HG02885 (cell line): Measurements from ENCODE around the gene MCOLN1.

Source experiments
- ATAC-seq: cut with Tn5 transposase; IDR thresholded peaks from one replicate; pipeline ENCODE4 v1.9.1; 2021; ENCODE audit warnings: mild to moderate bottlenecking; ENCODE audit not compliant: unreplicated experiment, poor library complexity

The MCOLN1 gene

DNA sequence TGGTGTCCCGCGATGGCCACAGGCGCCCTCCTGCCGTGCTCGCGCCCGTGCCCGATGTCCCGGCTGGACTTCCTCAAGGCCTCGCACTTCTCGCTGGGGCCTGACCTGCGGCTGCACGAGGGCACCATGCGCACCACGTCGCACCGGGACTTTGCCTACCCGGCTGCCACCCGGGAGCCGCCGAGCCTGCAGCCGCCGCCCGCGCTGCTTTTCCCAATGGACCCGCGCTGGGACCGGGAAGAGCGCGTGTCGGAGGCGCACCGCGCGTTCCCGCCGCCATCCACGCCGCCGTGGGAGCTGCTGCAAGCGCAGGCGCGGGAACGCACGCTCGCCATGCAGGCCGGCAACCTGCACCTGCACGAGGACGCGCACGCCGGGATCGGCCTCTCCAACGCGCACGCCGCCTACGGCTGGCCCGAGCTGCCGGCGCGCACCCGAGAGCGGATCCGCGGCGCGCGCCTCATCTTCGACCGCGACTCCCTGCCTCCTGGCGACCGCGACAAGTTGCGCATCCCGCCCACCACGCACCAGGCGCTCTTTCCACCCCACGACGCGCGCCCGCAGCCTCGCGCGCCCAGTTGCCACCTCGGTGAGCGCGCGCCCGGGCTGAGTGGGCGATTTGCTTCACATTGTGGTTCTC lies 21.5 kb upstream of the MCOLN1 start:
- no peak for ATAC-seq

DNA sequence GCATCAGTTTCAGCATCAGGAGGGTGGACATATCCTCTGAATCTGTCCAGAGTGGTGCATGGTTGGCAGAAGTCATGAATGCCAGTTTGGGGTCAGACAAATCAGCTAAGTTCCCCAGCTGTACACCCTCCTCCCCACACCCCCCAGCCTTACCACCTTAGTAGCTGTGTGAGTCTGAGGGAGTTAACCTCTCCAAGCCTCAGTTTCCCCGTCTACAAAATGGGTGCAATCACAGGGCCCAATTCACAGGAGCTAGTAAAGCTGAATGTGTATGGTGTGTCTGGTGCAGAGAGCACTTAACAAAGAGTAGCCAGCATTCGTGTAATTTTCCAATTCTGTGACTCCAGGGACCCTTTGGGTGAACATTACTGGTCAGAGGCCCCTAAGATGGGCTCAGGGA lies 19.9 kb upstream of the MCOLN1 start:
- no peak for ATAC-seq

DNA sequence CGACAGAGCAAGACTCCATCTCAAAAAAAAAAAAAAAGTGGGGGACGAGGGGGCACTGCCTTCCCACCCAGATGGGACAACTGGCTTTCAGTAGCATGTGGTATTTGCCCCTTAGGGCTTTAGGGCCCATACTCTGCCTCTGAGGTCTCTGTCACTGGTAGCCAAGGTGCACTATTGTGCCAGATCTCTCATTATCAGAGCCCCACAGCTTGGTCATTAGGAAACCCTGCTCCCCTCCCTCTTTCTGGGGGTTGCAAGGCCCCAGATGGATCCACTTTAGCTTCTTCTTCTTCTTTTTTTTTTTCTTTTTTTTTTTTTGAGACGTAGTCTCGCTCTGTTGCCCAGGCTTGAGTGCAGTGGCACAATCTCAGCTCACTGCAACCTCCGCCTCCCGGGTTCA lies 17.7 kb upstream of the MCOLN1 start:
- ATAC-seq, result no peak

DNA sequence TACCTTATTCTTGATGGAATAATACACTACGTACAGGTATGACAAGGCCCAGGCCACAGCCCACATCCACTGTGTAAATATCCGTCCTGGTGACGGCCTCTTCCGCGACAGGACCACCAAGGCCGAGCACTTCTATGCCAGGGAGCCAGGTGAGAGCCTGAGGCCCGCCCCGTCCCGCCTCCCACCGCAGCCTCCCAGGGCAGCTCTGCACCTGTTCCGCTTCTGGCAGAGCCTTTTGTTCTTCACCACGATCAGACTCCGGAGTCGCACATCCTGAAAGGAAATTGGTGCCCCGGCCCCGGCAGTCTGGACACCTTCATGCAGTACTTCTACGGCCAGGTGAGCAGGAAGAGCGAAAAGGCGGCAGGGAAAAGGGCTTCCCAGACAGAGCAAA lies 17.1 kb upstream of the MCOLN1 start:
- no peak for ATAC-seq

DNA sequence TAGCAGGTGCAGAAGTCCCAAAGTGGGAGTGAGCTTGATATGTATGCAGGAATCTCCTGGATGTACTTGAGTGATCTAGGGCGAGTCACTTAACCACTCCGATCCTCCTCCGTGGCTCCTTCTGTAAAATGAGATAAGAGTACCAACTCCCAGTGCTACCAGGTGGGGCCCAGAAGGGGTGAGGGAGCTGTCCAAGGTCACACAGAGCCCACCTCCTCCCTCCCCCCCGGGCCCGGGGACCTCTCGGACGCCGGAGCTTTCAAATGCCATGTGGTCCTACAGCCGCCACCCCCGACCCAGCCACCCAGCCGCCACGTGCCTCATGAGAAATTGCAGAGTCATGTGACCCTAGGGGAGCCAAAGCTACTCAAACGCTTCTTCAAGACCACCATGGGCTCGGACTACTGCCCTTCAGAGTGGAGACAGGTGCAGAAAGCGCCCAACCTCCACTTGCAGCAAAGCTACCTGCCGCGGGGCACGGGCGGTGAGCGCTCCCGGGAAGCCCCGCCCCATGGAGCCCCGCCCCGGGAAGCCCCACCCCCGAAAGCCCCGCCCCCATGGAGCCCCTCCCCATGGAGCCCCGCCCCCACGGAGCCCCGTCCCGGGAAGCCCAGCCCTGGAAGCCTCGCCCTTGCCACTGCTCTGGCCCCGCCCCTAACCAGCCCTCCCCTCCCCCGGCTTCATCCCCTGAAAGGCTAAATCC lies 16.6 kb upstream of the MCOLN1 start:
- no peak for ATAC-seq

DNA sequence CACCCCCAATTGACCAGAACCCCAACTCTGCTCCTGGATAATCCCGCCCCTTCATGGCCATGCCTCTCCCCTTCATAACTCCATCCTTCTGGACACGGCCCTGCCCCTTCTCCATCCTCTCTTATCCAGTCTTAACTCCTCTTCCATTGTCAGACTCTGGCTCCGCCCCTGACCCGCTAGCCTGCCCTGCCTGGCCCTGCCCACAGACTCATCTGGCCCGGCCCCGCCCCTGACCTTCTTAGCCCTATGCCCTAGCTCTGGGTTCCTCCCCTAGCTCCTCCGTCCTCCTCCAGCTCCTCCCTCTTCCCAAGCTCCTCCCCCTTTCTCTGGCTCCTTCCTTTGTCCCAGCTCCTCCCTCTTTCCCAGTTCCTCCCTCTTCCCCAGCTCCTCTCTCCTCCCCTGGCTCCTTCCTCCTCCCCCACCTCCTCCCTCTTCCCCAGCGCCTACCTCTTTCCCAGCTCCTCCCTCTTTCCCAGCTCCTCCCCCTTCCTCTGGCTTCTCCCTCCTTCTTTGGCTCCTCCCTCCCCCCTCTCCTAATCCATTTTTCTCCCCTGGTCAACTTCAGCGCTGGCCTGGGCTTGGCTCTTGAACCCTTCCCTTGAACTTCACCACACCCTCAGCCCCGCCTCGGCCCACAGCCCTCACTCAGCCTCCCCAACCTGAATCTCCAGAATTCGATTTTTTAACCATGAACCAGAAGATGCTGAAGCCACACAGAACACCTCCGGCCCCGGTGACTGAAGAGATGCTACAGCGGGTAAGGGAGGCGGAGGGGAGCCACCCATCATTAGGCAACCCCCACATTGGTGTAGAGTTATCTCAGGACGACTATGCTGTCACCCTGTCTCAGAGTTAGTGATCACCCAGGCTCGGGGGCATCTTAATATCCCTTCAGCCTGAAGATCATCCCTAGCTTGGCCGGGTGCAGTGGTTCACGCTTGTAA lies 15.8 kb upstream of the MCOLN1 start:
- no peak for ATAC-seq

DNA sequence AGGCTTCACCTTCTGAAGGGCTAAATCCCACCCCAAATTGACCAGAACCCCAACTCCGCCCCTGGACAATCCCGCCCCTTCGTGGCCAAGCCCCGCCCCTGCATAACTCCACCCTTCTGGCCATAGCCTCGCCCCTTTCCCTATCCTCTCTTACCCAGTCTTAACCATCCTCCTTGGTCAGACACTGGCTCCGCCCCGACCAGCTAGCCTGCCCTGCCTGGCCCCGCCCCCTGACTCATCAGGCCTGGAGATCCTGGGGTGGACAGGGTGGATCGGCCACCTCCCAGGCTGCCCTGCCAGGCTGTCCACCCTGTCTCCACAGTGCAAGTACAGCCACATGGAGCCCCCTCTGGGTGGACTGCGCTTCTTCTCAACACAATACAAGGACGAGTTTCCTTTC lies 14.5 kb upstream of the MCOLN1 start:
- no peak for ATAC-seq

DNA sequence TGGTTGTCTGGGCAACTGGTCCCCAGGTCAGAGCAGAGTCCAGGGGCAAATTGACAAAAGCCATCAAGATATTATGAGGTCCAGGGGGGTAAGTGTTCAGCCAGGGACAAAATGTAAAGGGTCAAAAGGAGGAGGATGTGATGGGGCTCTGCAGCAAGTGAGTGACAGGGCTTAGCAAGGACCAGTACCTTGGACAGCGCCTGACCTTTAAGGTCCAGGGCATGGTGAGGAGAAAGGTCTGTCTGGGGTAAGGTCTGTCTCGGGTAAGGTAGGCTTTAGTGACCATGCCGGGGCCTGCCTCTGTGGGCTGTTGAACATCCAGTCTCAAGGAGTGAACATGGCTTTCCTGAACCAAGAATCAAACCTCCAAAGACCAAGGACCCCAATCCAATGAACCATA lies 12.8 kb upstream of the MCOLN1 start:
- ATAC-seq, result no peak

DNA sequence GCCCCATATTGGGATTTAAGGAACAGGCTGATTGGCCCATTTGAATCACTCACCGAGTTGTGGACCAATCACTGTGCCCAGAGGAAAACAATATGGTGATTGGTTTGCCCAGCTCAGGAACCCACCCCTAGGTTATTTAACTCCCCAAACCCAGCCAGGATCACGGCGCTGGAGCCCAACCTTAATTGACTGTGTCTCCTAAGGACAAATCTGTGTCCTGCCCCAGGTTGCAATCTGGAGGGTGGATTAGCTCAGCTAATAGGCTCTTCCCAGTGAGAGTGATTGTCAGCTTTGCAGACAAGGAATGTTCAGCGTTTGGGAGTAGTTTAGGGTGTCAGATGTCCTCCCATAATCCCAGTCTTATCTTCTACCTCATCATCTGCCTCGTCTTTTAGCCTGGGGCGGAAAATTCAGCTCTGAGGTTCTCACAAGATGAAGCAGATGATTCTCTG lies 10.0 kb upstream of the MCOLN1 start:
- no peak for ATAC-seq

DNA sequence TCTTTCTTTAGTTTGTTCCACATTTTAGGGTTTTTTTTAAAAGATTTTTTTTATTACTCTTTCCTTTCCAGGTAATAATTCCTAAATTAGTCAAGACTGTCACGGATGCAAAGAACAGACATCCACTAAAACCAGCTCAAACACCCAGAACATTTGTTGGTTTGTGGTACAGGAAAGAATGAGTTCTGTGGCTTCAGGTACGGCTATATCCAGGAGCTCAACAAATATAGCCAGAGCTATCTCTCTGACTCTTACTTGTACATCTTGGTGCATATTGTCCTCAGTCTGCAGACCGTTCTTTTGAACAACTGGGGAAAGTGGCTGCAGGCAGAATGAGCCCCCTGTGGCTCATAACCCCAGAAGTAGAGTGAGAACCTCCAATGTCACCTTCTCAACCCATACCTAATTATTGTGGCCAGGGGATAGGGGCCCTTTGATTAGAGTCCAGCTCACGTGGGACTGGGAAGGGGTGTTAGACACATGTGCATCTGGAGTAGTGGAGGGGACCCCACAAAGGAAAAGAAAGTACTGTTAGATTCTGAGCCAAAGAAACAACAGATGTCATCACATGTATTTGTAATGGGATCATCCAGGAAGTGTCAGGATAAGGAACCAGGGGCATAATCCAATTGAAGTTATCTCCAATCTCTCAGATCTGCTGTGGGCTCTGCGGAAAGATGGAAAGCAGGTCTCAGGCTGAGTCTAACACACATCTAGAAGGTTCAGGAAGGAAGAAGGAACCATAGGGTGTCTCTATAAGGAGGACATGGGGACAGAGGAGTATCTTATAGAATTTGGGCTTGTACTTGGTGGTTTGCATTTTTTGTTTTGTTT lies 8.4 kb upstream of the MCOLN1 start:
- ATAC-seq, result no peak

DNA sequence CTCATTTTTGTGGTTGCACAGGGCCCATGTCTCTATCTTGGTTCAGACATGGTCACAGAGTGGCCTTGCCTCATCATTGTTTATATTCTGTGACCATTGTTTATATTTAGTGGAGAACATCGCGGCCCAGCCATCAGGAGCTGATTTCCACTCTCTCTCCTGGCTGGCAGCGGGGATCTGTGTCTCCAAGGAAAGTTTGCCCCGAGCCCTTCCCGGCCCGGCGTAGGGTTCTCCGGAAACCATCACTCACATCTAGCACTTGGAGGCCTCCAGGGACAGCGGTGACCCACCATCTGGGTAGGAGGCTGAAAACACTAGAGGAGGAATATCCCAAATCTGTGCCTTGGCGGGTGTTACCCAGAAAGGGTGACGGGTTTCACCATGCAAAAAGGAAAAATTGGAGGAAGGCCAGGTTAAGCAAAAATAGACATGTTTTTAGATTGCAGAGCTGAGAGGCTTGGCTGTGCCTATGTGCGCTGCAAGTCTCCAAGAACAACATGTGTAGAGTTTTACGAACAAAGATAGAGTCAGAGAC lies 7.2 kb upstream of the MCOLN1 start:
- ATAC-seq, result no peak

DNA sequence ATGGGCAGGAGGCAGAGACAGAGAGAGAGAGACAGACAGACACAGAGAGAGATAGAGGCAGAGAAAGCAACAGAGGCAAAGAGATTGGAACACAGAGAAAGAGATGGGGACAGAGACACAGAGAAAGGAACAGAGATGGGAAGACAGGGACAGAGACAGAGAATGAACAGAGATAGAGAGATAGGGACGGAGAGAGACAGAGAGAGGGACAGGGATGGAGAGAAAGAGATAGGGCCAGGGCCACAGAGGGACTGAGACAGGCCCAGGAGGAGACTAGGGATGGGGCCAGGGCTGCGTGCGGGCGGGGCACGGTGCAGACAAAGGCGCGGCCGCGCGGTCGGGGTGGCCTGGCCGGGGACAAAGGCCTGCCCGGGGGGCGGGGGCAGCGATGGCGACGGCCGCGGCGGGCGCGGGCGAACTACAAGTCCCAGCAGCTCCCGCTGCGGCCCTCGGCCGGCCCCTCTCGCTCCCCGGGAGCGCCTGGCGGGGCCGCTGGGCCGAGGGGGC lies 6.7 kb upstream of the MCOLN1 start, which contains the start of gene ZNF358:
Gene ZNF358 (plus strand): TSS at position 459 of the 507 bp plus-strand sequence. CDS start 3,140 bp downstream, outside the sequence.
- ATAC-seq, result no peak

DNA sequence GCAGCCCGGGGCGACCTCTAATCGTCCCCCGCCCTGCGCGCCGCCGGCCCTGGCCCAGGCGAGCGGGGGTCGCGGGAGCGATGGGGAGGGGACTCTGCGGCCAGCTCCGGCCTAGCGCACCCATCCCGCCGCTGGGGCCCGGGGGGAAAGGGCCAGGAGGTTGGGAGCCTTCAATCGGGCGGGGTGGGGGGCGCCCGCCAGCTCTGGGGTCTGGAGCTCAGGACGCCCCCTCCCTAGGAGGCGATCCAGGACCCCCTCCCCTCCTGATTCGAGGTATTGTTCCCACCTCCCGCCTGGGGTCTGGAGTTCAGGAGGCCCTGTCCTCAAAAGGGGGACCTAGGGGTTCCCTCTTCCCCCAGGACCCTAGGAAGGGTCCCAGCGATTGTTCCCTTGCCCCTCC lies 6.1 kb upstream of the MCOLN1 start:
- ATAC-seq, result no peak

DNA sequence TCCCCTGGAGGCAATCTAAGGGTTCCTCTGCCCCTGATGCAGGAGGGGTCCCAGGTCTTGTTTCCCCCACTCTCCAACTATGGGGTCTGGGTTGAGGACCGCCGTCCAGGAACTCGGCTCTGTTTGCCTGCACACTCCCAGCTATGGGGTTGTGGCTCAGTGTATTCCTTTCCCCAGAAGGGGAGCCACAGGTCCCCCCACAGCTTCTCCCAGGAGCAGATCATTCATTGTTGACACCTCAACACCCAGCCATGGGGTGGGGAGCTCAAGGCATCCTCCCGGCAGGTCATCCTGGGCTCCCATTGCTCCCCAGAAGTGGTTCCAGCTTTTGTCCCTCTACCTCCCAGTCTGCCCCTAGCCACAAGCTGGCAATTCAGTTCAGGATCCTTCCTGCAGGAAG lies 5.5 kb upstream of the MCOLN1 start:
- ATAC-seq, result no peak

DNA sequence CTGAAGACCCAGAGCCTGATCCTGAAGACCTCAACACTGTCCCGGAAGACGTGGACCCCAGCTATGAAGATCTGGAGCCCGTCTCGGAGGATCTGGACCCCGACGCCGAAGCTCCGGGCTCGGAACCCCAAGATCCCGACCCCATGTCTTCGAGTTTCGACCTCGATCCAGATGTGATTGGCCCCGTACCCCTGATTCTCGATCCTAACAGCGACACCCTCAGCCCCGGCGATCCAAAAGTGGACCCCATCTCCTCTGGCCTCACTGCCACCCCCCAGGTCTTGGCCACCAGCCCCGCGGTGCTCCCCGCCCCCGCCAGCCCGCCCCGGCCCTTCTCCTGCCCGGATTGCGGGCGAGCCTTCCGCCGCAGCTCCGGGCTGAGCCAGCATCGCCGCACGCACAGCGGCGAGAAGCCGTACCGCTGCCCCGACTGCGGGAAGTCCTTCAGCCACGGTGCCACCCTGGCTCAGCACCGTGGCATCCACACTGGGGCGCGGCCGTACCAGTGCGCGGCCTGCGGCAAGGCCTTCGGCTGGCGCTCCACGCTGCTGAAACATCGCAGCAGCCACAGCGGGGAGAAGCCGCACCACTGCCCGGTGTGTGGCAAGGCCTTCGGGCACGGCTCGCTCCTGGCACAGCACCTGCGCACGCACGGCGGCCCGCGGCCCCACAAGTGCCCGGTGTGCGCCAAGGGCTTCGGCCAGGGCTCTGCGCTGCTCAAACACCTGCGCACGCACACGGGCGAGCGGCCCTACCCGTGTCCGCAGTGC lies 2.9 kb upstream of the MCOLN1 start:
- no peak for ATAC-seq

DNA sequence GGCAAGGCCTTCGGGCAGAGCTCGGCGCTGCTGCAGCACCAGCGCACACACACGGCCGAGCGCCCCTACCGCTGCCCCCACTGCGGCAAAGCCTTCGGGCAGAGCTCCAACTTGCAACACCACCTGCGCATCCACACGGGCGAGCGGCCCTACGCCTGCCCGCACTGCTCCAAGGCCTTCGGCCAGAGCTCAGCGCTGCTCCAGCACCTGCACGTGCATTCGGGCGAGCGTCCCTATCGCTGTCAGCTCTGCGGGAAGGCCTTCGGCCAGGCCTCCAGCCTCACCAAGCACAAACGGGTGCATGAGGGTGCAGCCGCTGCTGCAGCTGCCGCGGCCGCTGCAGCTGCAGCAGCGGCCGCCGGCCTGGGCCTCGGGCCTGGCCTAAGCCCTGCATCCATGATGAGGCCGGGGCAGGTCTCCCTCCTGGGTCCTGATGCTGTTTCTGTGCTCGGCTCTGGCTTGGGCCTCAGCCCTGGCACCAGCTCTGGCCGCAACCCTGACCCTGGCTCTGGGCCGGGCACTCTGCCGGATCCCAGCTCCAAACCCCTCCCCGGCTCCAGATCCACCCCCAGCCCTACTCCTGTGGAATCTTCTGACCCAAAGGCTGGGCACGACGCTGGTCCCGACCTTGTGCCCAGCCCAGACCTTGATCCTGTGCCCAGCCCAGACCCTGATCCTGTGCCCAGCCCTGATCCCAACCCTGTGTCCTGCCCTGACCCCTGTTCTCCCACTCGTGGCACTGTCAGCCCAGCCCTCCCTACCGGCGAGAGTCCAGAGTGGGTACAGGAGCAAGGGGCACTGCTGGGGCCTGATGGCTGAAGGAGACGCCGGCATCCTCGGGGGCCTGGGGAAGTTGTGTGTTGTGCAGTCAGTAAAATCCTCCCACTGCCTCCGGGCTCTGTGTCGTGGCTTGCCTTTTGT lies 2.0 kb upstream of the MCOLN1 start:
- no peak for ATAC-seq

DNA sequence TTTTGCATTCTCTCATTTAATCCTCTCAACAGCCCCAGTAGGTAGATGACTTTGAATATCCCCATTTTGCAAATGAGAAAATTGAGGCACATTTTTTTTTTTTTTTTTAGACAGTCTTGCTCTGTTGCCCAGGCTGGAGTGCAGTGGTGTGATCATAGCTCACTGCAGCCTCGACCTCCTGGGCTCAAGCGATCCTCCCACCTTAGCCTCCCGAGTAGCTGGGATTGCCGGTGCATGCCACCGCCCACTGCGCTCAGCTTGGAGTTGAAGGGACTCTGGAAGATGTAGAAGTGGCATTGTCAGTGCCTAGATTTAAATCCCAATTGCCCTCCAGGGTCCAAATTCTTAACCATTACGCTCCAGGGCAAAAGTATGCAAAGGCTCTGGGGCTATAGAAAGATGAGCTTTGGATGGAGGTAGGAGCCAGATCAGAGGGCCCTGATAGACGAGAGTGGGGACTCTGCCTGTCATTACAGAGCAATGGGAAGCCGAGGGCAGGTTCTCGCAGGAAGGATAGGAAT lies 813 bp upstream of the MCOLN1 start:
- ATAC-seq, result no peak
